BLaER1 (cell line): ENCODE measurements around the gene SCNN1G.

Experiments
- H3K27ac ChIP-seq: shearing (Covaris generic); formaldehyde crosslinking; 2 replicates; pipeline ENCODE4 v1.8.1; 2022
- H3K27me3 ChIP-seq: shearing (Covaris generic); formaldehyde crosslinking; 2 replicates; pipeline ENCODE4 v1.8.1; 2022
- H3K36me3 ChIP-seq: shearing (Covaris generic); formaldehyde crosslinking; 2 replicates; pipeline ENCODE4 v1.8.1; 2022
- H3K4me1 ChIP-seq: shearing (Covaris generic); formaldehyde crosslinking; 2 replicates; pipeline ENCODE4 v1.8.1; 2022
- H3K4me2 ChIP-seq: shearing (Covaris generic); formaldehyde crosslinking; 2 replicates; pipeline ENCODE4 v1.8.1; 2022
- H3K4me3 ChIP-seq: shearing (Covaris generic); formaldehyde crosslinking; 2 replicates; pipeline ENCODE4 v1.8.1; 2022
- H3K9ac ChIP-seq: shearing (Covaris generic); formaldehyde crosslinking; 2 replicates; pipeline ENCODE4 v1.8.1; 2022
- H3K9me3 ChIP-seq: shearing (Covaris generic); formaldehyde crosslinking; 2 replicates; pipeline ENCODE4 v1.8.1; 2022
- H4K20me1 ChIP-seq: shearing (Covaris generic); formaldehyde crosslinking; 2 replicates; pipeline ENCODE4 v1.8.1; 2022
- Cebpa-rat ChIP-seq: shearing (Covaris generic); IDR thresholded peaks from 2 replicates; pipeline ENCODE4 v1.8.1; 2022

Gene SCNN1G

DNA sequence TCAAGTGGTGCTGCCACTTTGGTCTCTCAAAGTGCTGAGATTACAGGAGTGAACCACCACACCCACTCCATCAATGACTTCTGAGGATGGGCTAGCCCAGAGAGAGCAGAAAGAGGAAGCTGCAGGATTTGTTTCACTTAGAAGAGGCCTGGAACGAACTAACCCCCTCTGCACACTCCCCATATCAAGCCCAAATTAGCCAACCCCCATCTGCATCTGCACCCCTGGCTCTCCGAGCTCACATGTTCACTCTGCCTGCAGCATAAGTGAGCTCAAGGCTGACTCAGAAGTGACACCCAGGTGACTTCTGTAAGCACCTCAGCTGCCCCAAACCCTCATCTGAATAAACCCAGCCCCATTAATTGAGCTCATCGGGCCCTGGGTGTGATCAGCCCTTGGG lies 4.8 kb downstream of the SCNN1G start:
- no peaks in the 10 kb centered on the region for H3K36me3 ChIP-seq
- H3K27ac ChIP-seq, result no peak overlapping the region
- no peaks in the 10 kb centered on the region for H3K9me3 ChIP-seq
- peaks cover 9% of the 10 kb centered on the region; the same call in 1 of the 2 replicates for H3K27me3 ChIP-seq
- H3K4me3 ChIP-seq, result no peak overlapping the region
- H3K4me2 ChIP-seq, result no peak overlapping the region
- H3K9ac ChIP-seq, result no peak overlapping the region
- TF ChIP-seq Cebpa-rat, result no peak
- peaks cover 17% of the 10 kb centered on the region for H4K20me1 ChIP-seq
- H3K4me1 ChIP-seq, result peaks cover 27% of the 10 kb centered on the region

DNA sequence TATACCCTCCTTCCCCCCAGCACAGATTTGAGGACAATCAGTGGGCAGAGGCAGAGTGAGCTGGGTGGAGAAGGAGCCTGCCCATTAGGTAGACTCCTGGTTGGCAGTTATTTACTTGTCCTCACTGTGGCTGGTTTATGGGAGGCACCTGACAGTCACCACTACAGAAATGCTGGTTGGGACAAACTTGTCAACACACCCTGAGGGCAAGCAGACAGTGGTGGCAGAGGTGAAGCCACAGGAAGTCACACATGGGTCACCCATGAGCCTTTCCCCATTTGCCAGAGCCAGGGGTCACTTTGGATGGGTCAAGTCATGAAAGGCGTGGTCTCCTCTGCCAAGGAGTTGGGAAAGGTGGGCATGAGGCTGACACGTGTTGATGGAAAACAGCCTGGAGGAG lies 6.4 kb downstream of the SCNN1G start:
- Histone ChIP-seq H3K9ac (no peak overlapping the region), H3K9me3 (no peaks in the 10 kb centered on the region), H3K27me3 (0 out of 2 replicates have a peak, but pooled peaks cover 3% of the 10 kb centered on the region), H3K27ac (no peak overlapping the region), H4K20me1 (peaks cover 4% of the 10 kb centered on the region; the same call in 1 of the 2 replicates), H3K36me3 (no peaks in the 10 kb centered on the region), H3K4me1 (peaks cover 18% of the 10 kb centered on the region), H3K4me2 (no peak overlapping the region), H3K4me3 (no peak overlapping the region)
- no peak for TF ChIP-seq Cebpa-rat

DNA sequence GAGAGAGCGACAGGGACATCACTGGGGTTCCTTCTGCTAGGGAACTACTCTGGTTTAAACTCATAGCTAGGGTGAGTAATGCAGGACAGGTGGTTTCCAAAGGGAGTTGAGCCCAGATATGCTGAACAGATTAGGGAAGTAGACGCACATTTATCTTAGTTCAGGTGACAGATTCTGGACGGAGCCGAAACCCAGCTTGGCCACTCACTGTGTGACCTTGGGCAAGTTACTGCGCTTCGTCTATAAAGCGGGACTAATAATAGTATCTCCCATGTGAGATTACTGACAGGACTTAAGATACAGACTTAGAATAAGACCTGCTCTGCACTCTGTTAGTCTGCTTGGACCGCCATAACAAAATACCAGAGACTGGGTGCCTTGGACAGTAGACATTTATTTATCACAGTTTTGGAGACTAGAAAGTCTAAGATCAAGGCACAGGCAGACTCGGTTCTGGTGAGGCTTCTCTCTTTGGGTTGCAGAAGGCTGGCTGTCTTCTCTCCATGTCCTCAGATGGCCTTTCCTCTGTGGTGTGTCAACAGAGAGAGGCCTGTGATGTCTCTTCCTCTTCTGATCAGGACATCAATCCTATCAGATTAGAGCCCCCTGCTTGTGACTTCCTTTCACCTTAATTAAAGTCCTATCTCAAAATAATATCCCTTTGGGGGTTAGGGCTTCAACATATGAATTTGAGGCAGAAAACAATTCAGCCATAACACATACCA lies 12.1 kb downstream of the SCNN1G start:
- H3K27me3 ChIP-seq, result no peaks in the 10 kb centered on the region
- H3K4me1 ChIP-seq, result peaks cover 13% of the 10 kb centered on the region
- H4K20me1 ChIP-seq, result no peaks in the 10 kb centered on the region
- H3K36me3 ChIP-seq, result no peaks in the 10 kb centered on the region
- no peak overlapping the region for H3K27ac ChIP-seq
- H3K4me3 ChIP-seq, result no peak overlapping the region
- 0 out of 2 replicates have a peak overlapping the region, but pooled peaks have one; percentile 14 for H3K4me2 ChIP-seq
- H3K9me3 ChIP-seq, result no peaks in the 10 kb centered on the region
- H3K9ac ChIP-seq, result no peak overlapping the region
- no peak for TF ChIP-seq Cebpa-rat

DNA sequence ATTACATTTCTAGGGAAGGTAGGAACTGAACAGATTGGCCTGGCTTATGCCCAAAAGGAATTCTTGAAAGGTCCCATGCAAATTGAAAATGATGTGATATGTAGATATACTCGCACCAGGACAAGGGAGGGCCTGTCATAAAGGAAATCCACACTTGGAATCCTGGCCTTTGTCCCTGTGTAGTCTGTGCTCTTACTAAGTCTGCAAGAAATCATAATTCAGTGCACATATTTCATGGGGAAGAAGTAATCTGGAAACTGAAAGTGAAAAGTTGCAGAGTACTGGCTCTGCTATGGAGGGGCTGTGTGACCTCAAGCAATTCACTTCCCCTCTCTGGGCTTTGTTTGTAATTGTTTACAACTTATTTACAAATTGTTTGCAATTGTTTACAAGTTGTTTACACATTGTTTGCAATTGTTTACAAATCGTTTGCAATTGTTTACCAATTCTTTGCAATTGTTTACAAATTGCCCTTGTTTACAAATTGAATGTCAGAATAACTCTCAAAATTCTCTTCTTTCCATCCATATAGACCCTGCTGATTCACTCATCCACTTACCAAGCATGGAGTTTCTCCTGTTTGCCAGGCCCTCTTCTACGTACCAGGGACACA lies 12.9 kb downstream of the SCNN1G start:
- no peak for TF ChIP-seq Cebpa-rat
- Histone ChIP-seq H3K27ac (no peak overlapping the region), H3K4me2 (0 out of 2 replicates have a peak overlapping the region, but pooled peaks have one; percentile 14), H4K20me1 (no peaks in the 10 kb centered on the region), H3K9ac (no peak overlapping the region), H3K4me1 (peaks cover 13% of the 10 kb centered on the region), H3K36me3 (no peaks in the 10 kb centered on the region), H3K27me3 (no peaks in the 10 kb centered on the region), H3K4me3 (no peak overlapping the region), H3K9me3 (no peaks in the 10 kb centered on the region)

DNA sequence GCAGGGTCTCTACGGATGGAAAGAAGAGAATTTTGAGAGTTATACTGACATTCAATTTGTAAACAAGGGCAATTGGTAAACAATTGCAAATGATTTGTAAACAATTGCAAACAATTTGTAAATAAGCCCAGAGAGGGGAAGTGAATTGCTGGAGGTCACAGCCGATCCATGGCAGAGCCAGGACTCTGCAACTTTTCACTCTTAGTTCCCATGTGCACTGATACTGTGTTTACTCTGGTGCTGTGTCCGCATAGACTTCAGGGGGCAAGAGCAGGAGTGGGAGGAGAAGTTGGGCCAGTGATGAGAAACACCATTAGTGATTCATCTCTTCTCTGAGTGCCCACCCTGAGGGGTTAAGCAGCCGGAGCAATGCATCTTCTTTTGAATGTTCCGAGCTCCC lies 14.0 kb downstream of the SCNN1G start:
- TF ChIP-seq Cebpa-rat, result no peak
- Histone ChIP-seq H4K20me1 (no peaks in the 10 kb centered on the region), H3K4me3 (no peak overlapping the region)

DNA sequence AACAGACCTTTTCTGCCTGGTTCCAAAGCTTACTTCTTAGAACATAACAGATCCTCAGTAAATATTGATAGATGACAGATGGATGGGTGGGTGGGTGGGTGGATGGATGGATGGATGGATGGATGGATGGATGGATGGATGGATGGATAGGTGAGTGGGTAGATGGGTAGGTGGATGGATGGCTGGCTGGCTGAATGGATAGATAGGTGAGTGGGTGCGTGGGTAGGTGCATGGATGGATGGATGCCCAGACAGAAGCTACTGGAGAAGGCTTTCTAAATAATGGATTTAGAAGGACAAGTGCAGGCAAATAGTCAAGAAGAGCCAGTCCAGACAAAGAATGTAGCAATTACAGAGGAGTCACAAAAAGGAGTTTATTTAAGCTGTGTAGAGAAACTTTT lies 19.6 kb downstream of the SCNN1G start:
- Histone ChIP-seq H3K36me3 (no peaks in the 10 kb centered on the region), H3K27me3 (no peaks in the 10 kb centered on the region), H3K4me3 (no peak overlapping the region), H3K4me1 (no peaks in the 10 kb centered on the region), H3K9me3 (no peaks in the 10 kb centered on the region), H3K9ac (no peak overlapping the region), H3K27ac (no peak overlapping the region), H4K20me1 (no peaks in the 10 kb centered on the region), H3K4me2 (no peak overlapping the region)
- TF ChIP-seq Cebpa-rat, result no peak

More for the DNA sequence above, 14.0 kb downstream of the SCNN1G start:
- H3K27ac ChIP-seq, result no peak overlapping the region
- no peak overlapping the region for H3K9ac ChIP-seq
- H3K9me3 ChIP-seq, result no peaks in the 10 kb centered on the region
- peaks cover 13% of the 10 kb centered on the region for H3K4me1 ChIP-seq
- H3K36me3 ChIP-seq, result no peaks in the 10 kb centered on the region
- no peak overlapping the region for H3K4me2 ChIP-seq
- no peaks in the 10 kb centered on the region for H3K27me3 ChIP-seq

DNA sequence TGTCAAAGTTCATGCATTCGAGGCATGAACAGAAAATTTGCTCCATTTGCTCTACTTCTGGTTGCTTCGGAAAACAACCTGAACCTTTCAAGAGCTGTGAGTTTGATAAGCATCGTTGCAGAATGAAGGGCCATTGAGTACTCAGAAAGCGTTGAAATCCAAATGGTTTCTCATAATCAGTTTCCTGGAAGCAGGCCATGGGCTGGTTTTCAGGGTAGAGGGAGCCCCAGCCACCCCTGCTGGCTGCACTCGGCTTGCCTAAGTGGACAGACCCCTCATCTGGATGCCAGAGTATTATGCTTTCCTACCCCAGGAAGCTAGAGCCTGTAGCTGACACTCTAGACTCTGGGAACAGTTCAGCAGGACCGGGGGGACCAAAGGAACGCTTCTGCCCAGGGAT lies 24.4 kb downstream of the SCNN1G start:
- no peaks in the 10 kb centered on the region for H3K9me3 ChIP-seq
- H3K4me1 ChIP-seq, result no peaks in the 10 kb centered on the region
- H3K4me3 ChIP-seq, result no peak overlapping the region
- no peak overlapping the region for H3K4me2 ChIP-seq
- no peak for TF ChIP-seq Cebpa-rat
- no peaks in the 10 kb centered on the region for H4K20me1 ChIP-seq
- H3K36me3 ChIP-seq, result no peaks in the 10 kb centered on the region
- no peak overlapping the region for H3K27ac ChIP-seq
- H3K27me3 ChIP-seq, result no peaks in the 10 kb centered on the region
- no peak overlapping the region for H3K9ac ChIP-seq

DNA sequence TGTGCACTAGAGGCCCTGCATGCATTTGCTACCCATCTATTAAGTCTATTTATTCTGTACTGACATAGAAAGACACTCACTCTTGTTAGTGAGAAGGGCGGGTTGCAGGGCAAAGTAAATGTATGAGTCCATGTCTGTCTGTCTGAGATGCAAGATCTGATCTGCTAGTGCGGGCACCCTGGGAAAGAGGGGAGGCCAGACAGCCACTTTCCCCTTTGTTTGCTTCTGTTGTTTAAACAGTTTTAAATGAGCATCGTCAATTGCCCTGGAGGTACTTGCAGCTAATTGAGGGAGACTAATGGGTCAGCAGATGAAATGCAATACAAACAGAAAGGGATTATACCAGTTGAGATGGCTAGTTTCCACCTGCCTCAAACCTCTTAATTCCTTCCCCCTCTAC lies 24.9 kb downstream of the SCNN1G start:
- no peak overlapping the region for H3K4me3 ChIP-seq
- H3K36me3 ChIP-seq, result no peaks in the 10 kb centered on the region
- no peak overlapping the region for H3K4me2 ChIP-seq
- H3K9ac ChIP-seq, result no peak overlapping the region
- no peak for TF ChIP-seq Cebpa-rat
- no peak overlapping the region for H3K27ac ChIP-seq
- no peaks in the 10 kb centered on the region for H3K9me3 ChIP-seq
- no peaks in the 10 kb centered on the region for H3K27me3 ChIP-seq
- no peaks in the 10 kb centered on the region for H4K20me1 ChIP-seq
- H3K4me1 ChIP-seq, result no peaks in the 10 kb centered on the region

DNA sequence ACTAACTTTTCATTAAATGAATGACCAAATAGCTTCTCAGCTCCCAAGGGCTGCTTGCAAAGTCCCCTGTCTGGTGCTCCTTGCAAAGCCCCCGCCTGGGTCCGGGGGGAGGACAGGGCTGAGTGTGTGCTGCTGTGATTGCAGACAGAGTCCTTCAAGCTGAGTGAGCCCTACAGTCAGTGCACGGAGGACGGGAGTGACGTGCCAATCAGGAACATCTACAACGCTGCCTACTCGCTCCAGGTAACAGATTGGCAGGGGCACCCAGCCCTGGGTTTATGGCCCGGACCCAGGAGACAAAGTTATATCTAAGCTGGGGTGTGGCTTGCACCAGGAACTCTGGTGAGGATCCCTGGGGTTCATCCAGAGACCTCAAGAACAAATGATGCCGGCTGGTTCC lies 27.1 kb downstream of the SCNN1G start:
- H3K36me3 ChIP-seq, result no peaks in the 10 kb centered on the region
- H3K9me3 ChIP-seq, result no peaks in the 10 kb centered on the region
- H3K27me3 ChIP-seq, result no peaks in the 10 kb centered on the region
- no peak for TF ChIP-seq Cebpa-rat
- peaks cover 4% of the 10 kb centered on the region for H3K4me1 ChIP-seq
- H3K4me2 ChIP-seq, result no peak overlapping the region
- H4K20me1 ChIP-seq, result no peaks in the 10 kb centered on the region
- H3K4me3 ChIP-seq, result no peak overlapping the region
- H3K27ac ChIP-seq, result no peak overlapping the region
- H3K9ac ChIP-seq, result no peak overlapping the region

DNA sequence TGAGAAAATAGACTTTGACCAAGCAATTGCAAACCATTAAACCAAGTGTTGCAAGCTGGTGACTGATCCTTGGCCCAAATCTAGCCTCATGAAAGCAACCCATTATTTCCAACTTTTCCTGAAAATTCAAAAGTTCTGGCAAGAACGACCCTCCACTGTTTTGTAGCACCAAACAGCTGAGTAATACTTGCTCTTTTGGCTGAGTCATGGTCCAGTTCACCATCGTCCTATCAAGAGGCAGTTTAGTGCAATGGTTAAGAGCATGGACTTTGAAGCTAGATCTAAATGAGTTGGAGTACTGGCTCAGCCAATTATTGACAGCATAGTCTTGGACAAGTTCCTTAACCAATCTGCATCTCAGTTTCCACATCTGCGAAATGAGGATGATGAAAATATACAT lies 31.3 kb downstream of the SCNN1G start:
- no peaks in the 10 kb centered on the region for H3K36me3 ChIP-seq
- H3K27me3 ChIP-seq, result no peaks in the 10 kb centered on the region
- no peak overlapping the region for H3K27ac ChIP-seq
- H3K4me2 ChIP-seq, result no peak overlapping the region
- H4K20me1 ChIP-seq, result no peaks in the 10 kb centered on the region
- no peak overlapping the region for H3K4me3 ChIP-seq
- H3K4me1 ChIP-seq, result peaks cover 11% of the 10 kb centered on the region
- no peak overlapping the region for H3K9ac ChIP-seq
- TF ChIP-seq Cebpa-rat, result no peak
- H3K9me3 ChIP-seq, result no peaks in the 10 kb centered on the region
